Measurements from ENCODE around the gene CCL23.

DNA sequence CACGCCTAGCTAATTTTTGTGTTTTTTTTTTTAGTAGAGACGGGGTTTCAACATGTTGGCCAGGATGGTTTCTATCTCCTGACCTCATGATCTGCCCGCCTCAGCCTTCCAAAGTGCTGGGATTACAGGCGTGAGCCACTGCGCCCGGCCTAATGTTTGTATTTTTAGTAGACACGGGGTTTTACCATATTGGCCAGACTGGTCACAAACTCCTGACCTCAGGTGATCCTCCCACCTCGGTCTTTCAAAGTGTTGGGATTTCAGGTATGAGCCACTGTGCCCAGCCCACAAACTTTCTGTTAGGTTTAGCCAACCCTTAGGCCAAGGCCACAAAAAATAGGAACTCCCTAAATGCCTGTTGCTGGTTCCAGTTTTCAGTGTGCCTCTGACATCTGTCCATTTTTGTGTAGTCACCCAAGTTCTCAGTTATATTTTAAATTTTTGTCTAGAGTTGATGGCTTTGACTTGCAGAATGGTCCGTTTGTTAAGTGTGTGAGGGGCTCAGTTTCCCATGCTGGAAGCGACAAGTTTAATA is 49.2 kb downstream of the CCL23 start:
- no peak for TF ChIP-seq POLR2AphosphoS5 (IDR thresholded peaks at IDR 0.05; ENCODE audit: low read depth)
- TF ChIP-seq, protein P1, sequence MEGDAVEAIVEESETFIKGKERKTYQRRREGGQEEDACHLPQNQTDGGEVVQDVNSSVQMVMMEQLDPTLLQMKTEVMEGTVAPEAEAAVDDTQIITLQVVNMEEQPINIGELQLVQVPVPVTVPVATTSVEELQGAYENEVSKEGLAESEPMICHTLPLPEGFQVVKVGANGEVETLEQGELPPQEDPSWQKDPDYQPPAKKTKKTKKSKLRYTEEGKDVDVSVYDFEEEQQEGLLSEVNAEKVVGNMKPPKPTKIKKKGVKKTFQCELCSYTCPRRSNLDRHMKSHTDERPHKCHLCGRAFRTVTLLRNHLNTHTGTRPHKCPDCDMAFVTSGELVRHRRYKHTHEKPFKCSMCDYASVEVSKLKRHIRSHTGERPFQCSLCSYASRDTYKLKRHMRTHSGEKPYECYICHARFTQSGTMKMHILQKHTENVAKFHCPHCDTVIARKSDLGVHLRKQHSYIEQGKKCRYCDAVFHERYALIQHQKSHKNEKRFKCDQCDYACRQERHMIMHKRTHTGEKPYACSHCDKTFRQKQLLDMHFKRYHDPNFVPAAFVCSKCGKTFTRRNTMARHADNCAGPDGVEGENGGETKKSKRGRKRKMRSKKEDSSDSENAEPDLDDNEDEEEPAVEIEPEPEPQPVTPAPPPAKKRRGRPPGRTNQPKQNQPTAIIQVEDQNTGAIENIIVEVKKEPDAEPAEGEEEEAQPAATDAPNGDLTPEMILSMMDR (IDR thresholded peaks at IDR 0.05; ENCODE audit: insufficient read depth, low read length), result no peak
- TF ChIP-seq, protein P2, sequence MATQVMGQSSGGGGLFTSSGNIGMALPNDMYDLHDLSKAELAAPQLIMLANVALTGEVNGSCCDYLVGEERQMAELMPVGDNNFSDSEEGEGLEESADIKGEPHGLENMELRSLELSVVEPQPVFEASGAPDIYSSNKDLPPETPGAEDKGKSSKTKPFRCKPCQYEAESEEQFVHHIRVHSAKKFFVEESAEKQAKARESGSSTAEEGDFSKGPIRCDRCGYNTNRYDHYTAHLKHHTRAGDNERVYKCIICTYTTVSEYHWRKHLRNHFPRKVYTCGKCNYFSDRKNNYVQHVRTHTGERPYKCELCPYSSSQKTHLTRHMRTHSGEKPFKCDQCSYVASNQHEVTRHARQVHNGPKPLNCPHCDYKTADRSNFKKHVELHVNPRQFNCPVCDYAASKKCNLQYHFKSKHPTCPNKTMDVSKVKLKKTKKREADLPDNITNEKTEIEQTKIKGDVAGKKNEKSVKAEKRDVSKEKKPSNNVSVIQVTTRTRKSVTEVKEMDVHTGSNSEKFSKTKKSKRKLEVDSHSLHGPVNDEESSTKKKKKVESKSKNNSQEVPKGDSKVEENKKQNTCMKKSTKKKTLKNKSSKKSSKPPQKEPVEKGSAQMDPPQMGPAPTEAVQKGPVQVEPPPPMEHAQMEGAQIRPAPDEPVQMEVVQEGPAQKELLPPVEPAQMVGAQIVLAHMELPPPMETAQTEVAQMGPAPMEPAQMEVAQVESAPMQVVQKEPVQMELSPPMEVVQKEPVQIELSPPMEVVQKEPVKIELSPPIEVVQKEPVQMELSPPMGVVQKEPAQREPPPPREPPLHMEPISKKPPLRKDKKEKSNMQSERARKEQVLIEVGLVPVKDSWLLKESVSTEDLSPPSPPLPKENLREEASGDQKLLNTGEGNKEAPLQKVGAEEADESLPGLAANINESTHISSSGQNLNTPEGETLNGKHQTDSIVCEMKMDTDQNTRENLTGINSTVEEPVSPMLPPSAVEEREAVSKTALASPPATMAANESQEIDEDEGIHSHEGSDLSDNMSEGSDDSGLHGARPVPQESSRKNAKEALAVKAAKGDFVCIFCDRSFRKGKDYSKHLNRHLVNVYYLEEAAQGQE (IDR thresholded peaks at IDR 0.05; ENCODE audit: insufficient replicate concordance, low read depth), result no peak
- TF ChIP-seq GABPA (IDR thresholded peaks at IDR 0.05; ENCODE audit: low read depth), result no peak
